Esophagus muscularis mucosa (tissue), 4 donors: Measurements from ENCODE around the gene PBOV1.

ENCODE experiments used
- CTCF ChIP-seq, 3 experiments: fragments of 200-600 bp in 2 of 3; fragments of 450-650 bp in 1 of 3; sonication (generic) in 2 of 3; IDR thresholded peaks; one replicate each; pipeline ENCODE4 v1.5.1; 2017 to 2019; ENCODE audit warnings: antibody characterized with exemption in 3 of 3, mild to moderate bottlenecking in 2 of 3, moderate library complexity in 1 of 3
- EP300 ChIP-seq: sonication (generic); formaldehyde crosslinking; IDR thresholded peaks from one replicate; pipeline ENCODE4 v1.6.1; 2017; ENCODE audit warnings: antibody characterized with exemption
- POLR2A ChIP-seq: fragments of 450-650 bp; IDR thresholded peaks from one replicate; pipeline ENCODE4 v1.6.1; 2017; ENCODE audit warnings: antibody characterized with exemption, moderate library complexity, mild to moderate bottlenecking, low read depth
- POLR2AphosphoS5 ChIP-seq, 2 donors: sonication (generic); formaldehyde crosslinking; IDR thresholded peaks; one replicate each; pipeline ENCODE4 v1.6.1; 2017; ENCODE audit warnings: antibody characterized with exemption in 2 of 2

- no peak for TF ChIP-seq POLR2AphosphoS5 (IDR thresholded peaks at IDR 0.05)
- TF ChIP-seq CTCF (IDR thresholded peaks at IDR 0.05), result no peak
- no peak for TF ChIP-seq POLR2A
- TF ChIP-seq EP300, result no peak
These were observed 22.4 kb upstream of the PBOV1 start for GRCh38 chr6:138240476-138241245.
